Measurements from ENCODE around the gene ZBED4. TPM values are rescaled to one million over a fixed set of nuclear protein-coding genes. Genes with fewer than 3 reads are reported as not detected.

ZBED4 gene
- total RNA-seq, 2 experiments from 2014 or later = 21.0 to 21.5 TPM

GRCh38 chr22:49829044-49829853 lies 24.4 kb upstream of the ZBED4 start:
- POLR2A ChIA-PET = interaction anchor here (0.7 to 2.9 kb wide), 3 partner anchors 9 to 26 kb away, joined by 3 to 12 read pairs (median 3); no protein-coding TSS in a partner anchor
- H3K36me3 Mint-ChIP-seq = peaks cover 12% of the 10 kb centered on the region
- peak overlapping the region; percentile 63 for H3K4me3 Mint-ChIP-seq
- peaks cover 23% of the 10 kb centered on the region for H3K4me1 Mint-ChIP-seq
- H3K27ac Mint-ChIP-seq = peak overlapping the region; percentile 88
- DNase-seq (no peak), ATAC-seq (ENCODE audit: low read depth) (no peak)
- H3K9me3 Mint-ChIP-seq = peaks cover 1% of the 10 kb centered on the region
- H3K27me3 Mint-ChIP-seq = no peaks in the 10 kb centered on the region

- H3K36me3 Mint-ChIP-seq = peaks cover 5% of the 10 kb centered on the region
- ATAC-seq (ENCODE audit: low read depth) = no peak
- POLR2A ChIA-PET = no interaction called here
These were observed 20.2 kb upstream of the ZBED4 start for GRCh38 chr22:49833340-49834007.

GRCh38 chr22:49838771-49839717 lies 14.6 kb upstream of the ZBED4 start:
- peaks cover 20% of the 10 kb centered on the region for H3K4me1 Mint-ChIP-seq
- POLR2A ChIA-PET = interaction anchor here (0.8 to 1.7 kb wide), 9 partner anchors 9 to 352 kb away, joined by 4 to 27 read pairs (median 10); partner anchors contain the start of gene BRD1
- H3K9me3 Mint-ChIP-seq = no peaks in the 10 kb centered on the region
- ATAC-seq (ENCODE audit: low read depth) (peak; percentile 96), DNase-seq (peak; percentile 80)
- H3K27ac Mint-ChIP-seq = peak overlapping the region; percentile 83
- peaks cover 6% of the 10 kb centered on the region for H3K27me3 Mint-ChIP-seq
- peak overlapping the region; percentile 83 for H3K4me3 Mint-ChIP-seq
- H3K36me3 Mint-ChIP-seq = no peaks in the 10 kb centered on the region

More at GRCh38 chr22:49833340-49834007, 20.2 kb upstream of the ZBED4 start:
- H3K9me3 Mint-ChIP-seq = peaks cover 1% of the 10 kb centered on the region
- H3K4me3 Mint-ChIP-seq = no peak overlapping the region
- no peaks in the 10 kb centered on the region for H3K27me3 Mint-ChIP-seq
- no peak overlapping the region for H3K27ac Mint-ChIP-seq
- DNase-seq = no peak
- H3K4me1 Mint-ChIP-seq = peaks cover 17% of the 10 kb centered on the region

GRCh38 chr22:49845241-49845640 lies 8.4 kb upstream of the ZBED4 start:
- H3K4me1 Mint-ChIP-seq = peaks cover 5% of the 10 kb centered on the region
- H3K9me3 Mint-ChIP-seq = no peaks in the 10 kb centered on the region
- ATAC-seq (ENCODE audit: low read depth) (no peak), DNase-seq (no peak)
- H3K27ac Mint-ChIP-seq = no peak overlapping the region
- no peak overlapping the region for H3K4me3 Mint-ChIP-seq
- POLR2A ChIA-PET = no interaction called here
- no peaks in the 10 kb centered on the region for H3K36me3 Mint-ChIP-seq
- H3K27me3 Mint-ChIP-seq = peaks cover 43% of the 10 kb centered on the region

GRCh38 chr22:49845666-49846459 lies 7.8 kb upstream of the ZBED4 start:
- H3K4me3 Mint-ChIP-seq = no peak overlapping the region
- no peaks in the 10 kb centered on the region for H3K36me3 Mint-ChIP-seq
- POLR2A ChIA-PET = no interaction called here
- DNase-seq (no peak), ATAC-seq (ENCODE audit: low read depth) (no peak)
- peaks cover 48% of the 10 kb centered on the region for H3K27me3 Mint-ChIP-seq
- no peak overlapping the region for H3K27ac Mint-ChIP-seq
- H3K9me3 Mint-ChIP-seq = no peaks in the 10 kb centered on the region
- H3K4me1 Mint-ChIP-seq = peaks cover 1% of the 10 kb centered on the region

GRCh38 chr22:49847751-49848689 lies 5.6 kb upstream of the ZBED4 start:
- no peak overlapping the region for H3K27ac Mint-ChIP-seq

GRCh38 chr22:49848690-49849160 lies 4.9 kb upstream of the ZBED4 start:
- no peaks in the 10 kb centered on the region for H3K36me3 Mint-ChIP-seq
- H3K9me3 Mint-ChIP-seq = no peaks in the 10 kb centered on the region
- H3K4me1 Mint-ChIP-seq = peaks cover 9% of the 10 kb centered on the region
- ATAC-seq (ENCODE audit: low read depth) = no peak
- H3K4me3 Mint-ChIP-seq = peak overlapping the region; percentile 61
- peak; percentile 54 for DNase-seq
- POLR2A ChIA-PET = interaction anchor here (1.1 to 1.4 kb wide), 2 partner anchors 10 to 23 kb away, joined by 3 to 8 read pairs; no protein-coding TSS in a partner anchor
- H3K27ac Mint-ChIP-seq = no peak overlapping the region
- peaks cover 51% of the 10 kb centered on the region for H3K27me3 Mint-ChIP-seq

More at GRCh38 chr22:49847751-49848689, 5.6 kb upstream of the ZBED4 start:
- DNase-seq (no peak), ATAC-seq (ENCODE audit: low read depth) (no peak)
- Mint-ChIP-seq H3K9me3 (no peaks in the 10 kb centered on the region), H3K27me3 (peaks cover 54% of the 10 kb centered on the region), H3K4me1 (peaks cover 9% of the 10 kb centered on the region), H3K36me3 (no peaks in the 10 kb centered on the region), H3K4me3 (peak overlapping the region; percentile 51)
- POLR2A ChIA-PET = interaction anchor here (1.1 to 1.4 kb wide), 2 partner anchors 9 to 22 kb away, joined by 3 to 8 read pairs; no protein-coding TSS in a partner anchor

GRCh38 chr22:49849161-49850020 lies 4.3 kb upstream of the ZBED4 start:
- POLR2A ChIA-PET = no interaction called here
- Mint-ChIP-seq H3K9me3 (no peaks in the 10 kb centered on the region), H3K36me3 (no peaks in the 10 kb centered on the region), H3K4me3 (peak overlapping the region; percentile 60), H3K27me3 (peaks cover 48% of the 10 kb centered on the region), H3K4me1 (peaks cover 9% of the 10 kb centered on the region), H3K27ac (no peak overlapping the region)
- DNase-seq (peak; percentile 60), ATAC-seq (ENCODE audit: low read depth) (no peak)

- no peaks in the 10 kb centered on the region for H3K9me3 Mint-ChIP-seq
- peaks cover 45% of the 10 kb centered on the region for H3K27me3 Mint-ChIP-seq
- no peak overlapping the region for H3K27ac Mint-ChIP-seq
- H3K4me1 Mint-ChIP-seq = peaks cover 17% of the 10 kb centered on the region
- H3K4me3 Mint-ChIP-seq = peak overlapping the region; percentile 60
- DNase-seq (peak; percentile 35), ATAC-seq (ENCODE audit: low read depth) (no peak)
- no peaks in the 10 kb centered on the region for H3K36me3 Mint-ChIP-seq
- POLR2A ChIA-PET = no interaction called here
These were observed 3.4 kb upstream of the ZBED4 start for GRCh38 chr22:49850021-49850911.
